Osteoblast (primary cell): ENCODE results near the gene NPAS3. TPM values are rescaled to one million over a fixed set of nuclear protein-coding genes. Genes with fewer than 3 reads are reported as not detected.

Experiments used
- DNase-seq: peaks from one replicate; pipeline ENCODE4 v3.0.0; 2011; ENCODE audit warnings: low spot score, mixed read lengths; ENCODE audit not compliant: insufficient read length; ENCODE audit errors: missing footprints
- H2AFZ ChIP-seq: 2 replicates; pipeline ENCODE4 v1.6.0; 2011; ENCODE audit warnings: mild to moderate bottlenecking, low read length
- H3K27ac ChIP-seq: 2 replicates; pipeline ENCODE4 v1.5.1; 2011; ENCODE audit warnings: mild to moderate bottlenecking, low read depth, low read length, moderate library complexity
- H3K27me3 ChIP-seq: 2 replicates; pipeline ENCODE4 v1.6.0; 2012; ENCODE audit warnings: mild to moderate bottlenecking, control low read depth, inconsistent platforms, low read length, moderate library complexity; ENCODE audit not compliant: insufficient read depth
- H3K36me3 ChIP-seq: 2 replicates; pipeline ENCODE4 v1.5.1; 2011; ENCODE audit warnings: mild to moderate bottlenecking, low read length, control low read depth, moderate library complexity; ENCODE audit not compliant: insufficient read depth
- H3K4me1 ChIP-seq: 2 replicates; pipeline ENCODE4 v1.5.1; 2011; ENCODE audit warnings: mild to moderate bottlenecking, low read length, control low read depth, moderate library complexity; ENCODE audit not compliant: insufficient read depth
- H3K4me2 ChIP-seq: 2 replicates; pipeline ENCODE4 v1.6.0; 2011; ENCODE audit warnings: mild to moderate bottlenecking, low read length; ENCODE audit not compliant: insufficient read depth
- H3K4me3 ChIP-seq: fragments of 200-600 bp; sonication (generic); 3 replicates; pipeline ENCODE4 v1.5.1; 2012; ENCODE audit warnings: mild to moderate bottlenecking, low read length, inconsistent platforms; ENCODE audit not compliant: insufficient read depth
- H3K79me2 ChIP-seq: 2 replicates; pipeline ENCODE4 v1.6.0; 2012; ENCODE audit warnings: mild to moderate bottlenecking, low read length, control low read depth, inconsistent platforms; ENCODE audit not compliant: insufficient read depth
- H3K9me3 ChIP-seq: 2 replicates; pipeline ENCODE4 v1.5.1; 2011; ENCODE audit warnings: low read depth, low read length, control low read depth
- H4K20me1 ChIP-seq: 2 replicates; pipeline ENCODE4 v1.6.0; 2012; ENCODE audit warnings: mild to moderate bottlenecking, low read length, control low read depth; ENCODE audit not compliant: insufficient read depth
- total RNA-seq: library from RNA; depleted of rRNA; stranded (reverse); fragments of >200 nt; gene quantifications from 2 replicates; pipeline ENCODE4 v1.2.3, GENCODE V29; 2012
- TF ChIP-seq, protein P1 (sequence below): IDR thresholded peaks from 2 replicates; pipeline ENCODE4 v1.5.1; 2011; ENCODE audit warnings: mild to moderate bottlenecking, low read depth, low read length, moderate library complexity; ENCODE audit errors: extremely low read depth

NPAS3 gene
- total RNA-seq, 1 donor = 0.72 TPM

DNA sequence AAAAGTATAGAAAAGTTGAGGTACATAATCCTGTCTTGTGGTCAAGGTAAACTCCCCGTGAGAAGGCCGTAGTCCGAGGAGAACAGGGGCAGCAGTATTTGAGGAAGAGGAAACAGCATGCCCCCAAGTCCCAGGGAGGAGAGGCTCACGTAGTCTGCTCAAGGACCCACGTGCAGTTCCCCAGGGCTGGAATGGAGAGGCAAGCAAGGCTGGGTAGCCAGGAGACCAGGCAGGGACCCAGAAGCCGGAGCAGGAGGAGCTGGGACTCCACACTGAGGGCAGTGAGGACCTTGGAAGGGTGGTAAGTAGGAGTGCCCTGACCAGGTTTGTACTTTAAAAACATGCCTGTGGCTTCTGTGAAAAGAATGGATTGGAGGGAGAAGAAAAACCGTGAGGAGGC is 912.1 kb downstream of the NPAS3 start:
- TF ChIP-seq, protein P1, sequence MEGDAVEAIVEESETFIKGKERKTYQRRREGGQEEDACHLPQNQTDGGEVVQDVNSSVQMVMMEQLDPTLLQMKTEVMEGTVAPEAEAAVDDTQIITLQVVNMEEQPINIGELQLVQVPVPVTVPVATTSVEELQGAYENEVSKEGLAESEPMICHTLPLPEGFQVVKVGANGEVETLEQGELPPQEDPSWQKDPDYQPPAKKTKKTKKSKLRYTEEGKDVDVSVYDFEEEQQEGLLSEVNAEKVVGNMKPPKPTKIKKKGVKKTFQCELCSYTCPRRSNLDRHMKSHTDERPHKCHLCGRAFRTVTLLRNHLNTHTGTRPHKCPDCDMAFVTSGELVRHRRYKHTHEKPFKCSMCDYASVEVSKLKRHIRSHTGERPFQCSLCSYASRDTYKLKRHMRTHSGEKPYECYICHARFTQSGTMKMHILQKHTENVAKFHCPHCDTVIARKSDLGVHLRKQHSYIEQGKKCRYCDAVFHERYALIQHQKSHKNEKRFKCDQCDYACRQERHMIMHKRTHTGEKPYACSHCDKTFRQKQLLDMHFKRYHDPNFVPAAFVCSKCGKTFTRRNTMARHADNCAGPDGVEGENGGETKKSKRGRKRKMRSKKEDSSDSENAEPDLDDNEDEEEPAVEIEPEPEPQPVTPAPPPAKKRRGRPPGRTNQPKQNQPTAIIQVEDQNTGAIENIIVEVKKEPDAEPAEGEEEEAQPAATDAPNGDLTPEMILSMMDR = no peak
- Histone ChIP-seq H4K20me1 (no peaks in the 10 kb centered on the region), H3K4me1 (no peaks in the 10 kb centered on the region), H3K4me2 (no peak overlapping the region), H3K36me3 (no peaks in the 10 kb centered on the region), H3K27ac (no peak overlapping the region), H2AFZ (no peak overlapping the region), H3K9me3 (no peaks in the 10 kb centered on the region), H3K79me2 (no peaks in the 10 kb centered on the region), H3K27me3 (no peaks in the 10 kb centered on the region), H3K4me3 (no peak overlapping the region)
- no peak for DNase-seq

DNA sequence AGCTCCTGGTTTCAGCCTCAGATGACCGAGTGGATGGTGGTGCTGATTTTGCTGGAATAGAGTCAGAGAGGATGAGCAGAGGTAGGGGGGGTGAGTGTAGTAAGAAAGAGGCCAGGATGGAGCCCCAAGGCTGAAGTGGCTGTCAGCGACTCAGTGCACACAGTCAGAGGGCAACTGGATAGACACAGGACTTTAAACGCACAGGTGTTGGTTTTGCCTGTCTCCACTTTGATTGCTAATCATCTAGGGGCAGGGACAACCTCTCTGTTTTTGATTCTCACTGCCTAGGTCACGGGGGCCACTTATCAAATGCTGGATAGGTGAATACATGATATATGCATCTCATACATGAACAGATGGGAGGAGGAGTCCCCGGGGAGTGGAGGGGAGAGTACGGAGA is 912.7 kb downstream of the NPAS3 start:
- H3K36me3 ChIP-seq = no peaks in the 10 kb centered on the region
- H3K27ac ChIP-seq = no peak overlapping the region
- H3K79me2 ChIP-seq = no peaks in the 10 kb centered on the region
- TF ChIP-seq, protein P1 = no peak
- no peaks in the 10 kb centered on the region for H3K27me3 ChIP-seq
- H2AFZ ChIP-seq = no peak overlapping the region
- H3K4me1 ChIP-seq = no peaks in the 10 kb centered on the region
- H3K4me3 ChIP-seq = no peak overlapping the region
- no peaks in the 10 kb centered on the region for H4K20me1 ChIP-seq
- no peak overlapping the region for H3K4me2 ChIP-seq
- H3K9me3 ChIP-seq = no peaks in the 10 kb centered on the region
- no peak for DNase-seq

DNA sequence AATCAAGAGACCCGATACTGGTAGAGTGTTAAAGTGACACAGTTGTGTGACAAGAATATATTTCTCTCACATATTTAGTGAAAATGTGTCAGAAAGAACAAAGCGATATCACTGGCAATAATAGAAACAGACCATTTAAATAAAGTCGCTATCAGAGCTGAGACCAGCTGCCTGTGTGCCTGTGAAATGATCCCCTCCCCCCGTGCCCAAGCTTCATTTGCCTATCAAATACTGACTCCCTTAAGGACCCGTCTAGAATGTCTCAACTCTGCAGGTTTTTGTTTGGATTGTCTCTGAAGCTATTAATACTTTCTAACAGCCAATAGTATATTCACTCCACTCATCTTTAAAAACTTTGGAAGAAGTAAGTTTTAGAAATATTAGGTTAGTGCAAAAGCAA is 913.3 kb downstream of the NPAS3 start:
- no peak overlapping the region for H3K4me2 ChIP-seq
- TF ChIP-seq, protein P1 = no peak
- no peaks in the 10 kb centered on the region for H3K79me2 ChIP-seq
- H3K27me3 ChIP-seq = no peaks in the 10 kb centered on the region
- H4K20me1 ChIP-seq = no peaks in the 10 kb centered on the region
- no peaks in the 10 kb centered on the region for H3K9me3 ChIP-seq
- H3K27ac ChIP-seq = no peak overlapping the region
- no peak overlapping the region for H2AFZ ChIP-seq
- no peak for DNase-seq
- H3K36me3 ChIP-seq = no peaks in the 10 kb centered on the region
- H3K4me1 ChIP-seq = no peaks in the 10 kb centered on the region
- H3K4me3 ChIP-seq = no peak overlapping the region
